ENCODE results near the gene SOCS4. TPM values are rescaled to one million over a fixed set of nuclear protein-coding genes. Genes with fewer than 3 reads are reported as not detected.
"Not testable (repeated sequence)": the region's sequence is repeated elsewhere in the genome, so short reads cannot be mapped to it uniquely, and the experiment has no call there.

Gene SOCS4
- total RNA-seq, 6 experiments from 2014 or later = 5.5 to 8.5 (median 7.6) TPM

DNA sequence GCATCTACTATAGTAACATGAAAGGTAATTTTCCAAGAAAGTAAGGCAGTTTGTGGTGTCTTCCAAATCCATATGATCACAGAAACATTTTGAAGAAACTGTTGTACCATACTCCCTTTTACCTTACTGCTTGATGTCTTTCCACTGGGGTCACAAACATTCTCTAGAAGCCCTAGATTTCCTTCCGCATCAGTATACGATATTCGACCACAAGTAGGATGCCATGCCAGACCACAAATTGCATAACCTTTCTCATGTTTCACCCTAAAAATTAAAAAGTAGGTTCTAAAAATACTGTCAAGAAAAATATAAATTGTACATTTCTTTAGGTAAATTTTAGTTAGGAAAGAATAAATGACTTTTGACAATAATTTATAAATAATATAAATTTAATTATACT lies 26.7 kb upstream of the SOCS4 start:
- no peak for ATAC-seq
- Histone ChIP-seq H3K27me3 (no peaks in the 10 kb centered on the region), H3K4me1 (no peaks in the 10 kb centered on the region), H3K36me3 (no peaks in the 10 kb centered on the region), H3K4me3 (no peak overlapping the region), H3K27ac (no peak overlapping the region), H3K9me3 (no peaks in the 10 kb centered on the region)
- TF ChIP-seq POLR2A (IDR thresholded peaks at IDR 0.05) = no peak
- TF ChIP-seq CTCF (IDR thresholded peaks at IDR 0.05) = no peak
- WGBS (ENCODE audit: insufficient coverage, low coverage, low lambda C conversion rate, missing lambda C conversion rate) = 86% methylated on average over 3 of the region's 3 CpGs
- DNase-seq = no peak
- intact Hi-C loops (cut with DNase I) = no loop called here

GRCh38 chr14:55005071-55005470 lies 22.0 kb upstream of the SOCS4 start:
- TF ChIP-seq POLR2A (IDR thresholded peaks at IDR 0.05) (no peak), CTCF (IDR thresholded peaks at IDR 0.05) (no peak)
- Histone ChIP-seq H3K4me1 (no peaks in the 10 kb centered on the region), H3K9me3 (no peaks in the 10 kb centered on the region), H3K36me3 (no peaks in the 10 kb centered on the region), H3K27me3 (no peaks in the 10 kb centered on the region), H3K27ac (no peak overlapping the region), H3K4me3 (no peak overlapping the region)
- DNase-seq (no peak), ATAC-seq (no peak)
- no CpG with 5 or more reads among the region's 4 CpGs for WGBS (ENCODE audit: insufficient coverage, low coverage, low lambda C conversion rate, missing lambda C conversion rate)
- intact Hi-C loops (cut with DNase I) = no loop called here

DNA sequence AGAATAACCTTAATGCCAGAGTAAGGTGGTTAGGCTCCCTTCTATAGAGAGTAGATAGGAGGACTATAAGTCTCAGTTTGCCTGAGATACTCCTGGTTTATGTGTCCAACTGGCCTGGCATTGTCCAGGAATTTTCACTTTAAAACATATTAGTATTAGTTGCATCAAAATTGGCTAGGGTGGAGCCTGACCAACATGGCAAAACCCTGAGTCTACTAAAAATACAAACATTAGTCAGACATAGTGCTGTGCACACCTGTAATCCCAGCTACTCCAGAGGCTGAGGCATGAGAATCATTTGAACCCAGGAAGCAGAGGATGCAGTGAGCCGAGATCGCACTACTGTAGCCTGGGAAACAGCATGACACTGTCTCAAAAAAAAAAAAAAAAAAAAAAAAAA lies 12.0 kb upstream of the SOCS4 start:
- TF ChIP-seq CTCF (IDR thresholded peaks at IDR 0.05) (no peak), POLR2A (IDR thresholded peaks at IDR 0.05) (no peak)

DNA sequence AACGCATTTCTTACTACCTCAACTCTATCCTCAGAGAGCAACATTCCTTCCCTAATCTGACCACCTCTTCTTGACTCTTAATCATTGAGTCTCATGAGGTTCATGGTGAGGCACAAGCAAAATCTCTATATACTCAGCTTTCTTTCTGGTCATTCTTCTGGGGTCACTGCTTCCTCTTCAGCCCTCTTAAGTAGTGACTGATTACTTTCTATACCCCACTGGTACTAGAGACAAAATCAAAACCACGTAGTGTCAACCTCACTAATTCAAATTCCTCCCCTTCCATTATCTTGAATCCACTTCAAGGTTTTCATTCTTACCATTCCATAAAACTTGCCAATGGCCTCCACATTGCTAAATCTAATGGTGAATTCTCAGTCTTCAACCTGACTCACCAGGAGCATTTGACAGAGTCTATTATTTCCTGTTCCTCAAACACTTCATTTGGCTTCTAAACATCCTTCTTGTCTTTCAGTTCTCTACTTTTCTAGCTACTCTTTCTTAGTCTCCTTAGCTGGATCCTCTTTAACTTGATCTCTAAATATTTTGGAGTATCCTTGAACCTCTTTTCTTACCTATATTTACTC lies 7.0 kb upstream of the SOCS4 start:
- intact Hi-C loops (cut with DNase I) = no loop called here
- WGBS (ENCODE audit: insufficient coverage, low coverage, low lambda C conversion rate, missing lambda C conversion rate) = 100% methylated on average over 2 of the region's 2 CpGs
- H3K9me3 ChIP-seq = no peaks in the 10 kb centered on the region
- no peak overlapping the region for H3K27ac ChIP-seq
- no peaks in the 10 kb centered on the region for H3K4me1 ChIP-seq
- no peaks in the 10 kb centered on the region for H3K27me3 ChIP-seq
- ATAC-seq = no peak
- H3K36me3 ChIP-seq = no peaks in the 10 kb centered on the region
- DNase-seq = no peak
- no peak overlapping the region for H3K4me3 ChIP-seq
- no peak for TF ChIP-seq POLR2A (IDR thresholded peaks at IDR 0.05)
- no peak for TF ChIP-seq CTCF (IDR thresholded peaks at IDR 0.05)

More for the DNA sequence above, 12.0 kb upstream of the SOCS4 start:
- DNase-seq (no peak), ATAC-seq (no peak)
- no peak overlapping the region for H3K4me3 ChIP-seq
- H3K27ac ChIP-seq = no peak overlapping the region
- no peaks in the 10 kb centered on the region for H3K4me1 ChIP-seq
- H3K27me3 ChIP-seq = no peaks in the 10 kb centered on the region
- intact Hi-C loops (cut with DNase I) = no loop called here
- H3K9me3 ChIP-seq = no peaks in the 10 kb centered on the region
- H3K36me3 ChIP-seq = no peaks in the 10 kb centered on the region
- WGBS (ENCODE audit: insufficient coverage, low coverage, low lambda C conversion rate, missing lambda C conversion rate) = no CpG with 5 or more reads among the region's 2 CpGs

GRCh38 chr14:55024365-55024764 lies 2.7 kb upstream of the SOCS4 start:
- DNase-seq; H3K27ac ChIP-seq; H3K27me3 ChIP-seq; ATAC-seq; H3K4me3 ChIP-seq; H3K9me3 ChIP-seq; intact Hi-C loops (cut with DNase I); H3K36me3 ChIP-seq: not testable (repeated sequence)
- WGBS (ENCODE audit: insufficient coverage, low coverage, low lambda C conversion rate, missing lambda C conversion rate) = 71% methylated on average over 2 of the region's 5 CpGs
- peaks cover 0 to 15% (median 3%) of the 10 kb centered on the region in 4 donors for H3K4me1 ChIP-seq
